A549 treated with GW870086 at 1 μM for 4 hours (cell line): ENCODE data around the gene SLC51A. TPM values are rescaled to one million over a fixed set of nuclear protein-coding genes. Genes with fewer than 3 reads are reported as not detected.

Experiments used
- total RNA-seq: library from RNA; stranded (reverse); fragments of 200-300 nt; extraction: Qiagen RNA extraction; gene quantifications from 5 replicates; pipeline ENCODE4 v1.2.3, GENCODE V29; 2022; ENCODE audit warnings: low read depth

SLC51A gene
- total RNA-seq = not detected in 5 replicates

DNA sequence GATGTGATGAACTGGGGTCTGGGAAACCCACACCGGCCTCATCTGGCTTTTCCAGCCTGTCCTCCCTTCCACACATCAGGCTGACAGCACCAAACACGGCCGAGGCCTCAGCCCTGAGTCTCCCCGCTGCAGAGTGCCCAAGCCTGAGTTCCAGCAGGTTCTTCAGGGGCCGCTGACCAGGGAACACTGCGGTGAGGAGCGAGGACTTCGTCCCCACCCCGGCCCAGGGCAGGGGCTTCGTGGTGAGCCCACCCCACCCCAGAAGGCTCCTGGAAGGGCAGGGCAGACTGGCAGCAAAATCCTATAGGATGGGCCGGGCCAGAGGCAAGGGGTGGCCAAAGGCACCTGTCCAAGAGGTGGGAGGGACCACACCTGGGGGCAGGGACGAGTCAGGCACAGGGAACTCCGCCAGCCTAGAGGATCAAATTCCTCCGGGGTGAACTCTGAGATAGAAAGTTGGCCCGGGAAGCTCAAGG is at the start of gene SLC51A:
TSS of gene SLC51A (plus strand) at position 446 of the 476 bp plus-strand sequence. CDS start 179 bp downstream, outside the sequence.

DNA sequence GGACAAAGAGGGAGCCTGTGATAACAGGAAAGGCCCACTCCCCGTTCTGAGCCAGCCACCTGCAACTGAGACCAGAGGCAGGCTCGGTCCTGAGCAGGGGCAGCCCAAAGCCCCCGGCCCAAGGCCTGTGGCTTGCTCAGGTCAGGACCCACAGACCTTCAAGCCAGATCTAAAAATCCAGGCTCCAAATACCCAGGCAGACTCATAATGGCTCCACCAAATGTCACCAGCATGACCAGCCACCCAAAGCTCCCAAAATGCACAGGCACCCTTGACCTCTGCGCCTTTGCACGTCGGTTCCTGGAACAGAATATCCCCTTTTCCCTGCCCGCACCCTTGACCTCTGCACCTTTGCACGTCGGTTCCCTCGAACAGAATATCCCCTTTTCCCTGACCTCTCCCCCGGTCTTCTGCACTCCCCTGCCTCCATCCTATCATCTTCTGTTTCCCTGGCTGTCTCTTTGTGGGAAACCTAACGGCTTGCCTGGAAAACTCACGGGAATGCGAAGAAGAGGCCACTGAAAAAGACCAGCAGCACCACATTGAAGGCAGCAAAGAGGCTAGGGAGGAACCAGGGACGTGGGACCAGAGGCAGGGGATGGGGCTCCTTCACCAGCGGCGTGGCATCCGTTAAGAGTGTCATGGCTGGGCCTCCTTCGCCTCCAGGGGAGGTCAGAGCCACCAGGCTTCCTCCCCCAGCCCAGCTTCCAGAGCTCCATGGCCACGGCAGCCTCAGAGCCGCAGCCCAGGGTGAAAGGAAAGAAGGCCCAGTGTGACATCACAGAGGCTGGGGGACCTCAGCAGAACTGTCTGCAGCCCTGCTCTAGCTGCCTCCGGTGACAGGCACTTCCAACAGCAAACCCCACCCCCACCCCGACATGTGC is 5.4 kb upstream of the SLC51A start, which contains the start of gene ZDHHC19:
TSS of gene ZDHHC19 (minus strand) at position 728 of the 884 bp plus-strand sequence. CDS start at position 643, 85 bp downstream.

Other genes with a start within 250 kb of the SLC51A start
- 81.1 to 102 TPM (median 98.7 TPM) in 5 replicates for gene TFRC, start 134.4 kb upstream of the SLC51A start, total RNA-seq
- gene ZDHHC19, start 5.1 kb upstream of the SLC51A start, total RNA-seq = 0.52 TPM in 1 of 5 replicates, not detected in the others
- 29.3 to 38.1 TPM (median 33.4 TPM) in 5 replicates for gene PCYT1A, start 71.2 kb downstream of the SLC51A start, total RNA-seq
- gene DYNLT2B, start 101.7 kb downstream of the SLC51A start, total RNA-seq = 21.4 to 27.8 TPM (median 23.7 TPM) in 5 replicates
- 7.7 to 10.8 TPM (median 9.1 TPM) in 5 replicates for gene TM4SF19, start 121.9 kb downstream of the SLC51A start, total RNA-seq
- gene UBXN7, start 215.9 kb downstream of the SLC51A start, total RNA-seq = 4.3 to 9.7 TPM (median 9.0 TPM) in 5 replicates